Measurements from ENCODE around the gene SMIM21. TPM values are rescaled to one million over a fixed set of nuclear protein-coding genes. Genes with fewer than 3 reads are reported as not detected.

Gene SMIM21
- total and polyA plus RNA-seq, 2 of the 8 experiments (the other 6 are each of a cell fraction or from before 2014, with no cell fraction given) = not detected

DNA sequence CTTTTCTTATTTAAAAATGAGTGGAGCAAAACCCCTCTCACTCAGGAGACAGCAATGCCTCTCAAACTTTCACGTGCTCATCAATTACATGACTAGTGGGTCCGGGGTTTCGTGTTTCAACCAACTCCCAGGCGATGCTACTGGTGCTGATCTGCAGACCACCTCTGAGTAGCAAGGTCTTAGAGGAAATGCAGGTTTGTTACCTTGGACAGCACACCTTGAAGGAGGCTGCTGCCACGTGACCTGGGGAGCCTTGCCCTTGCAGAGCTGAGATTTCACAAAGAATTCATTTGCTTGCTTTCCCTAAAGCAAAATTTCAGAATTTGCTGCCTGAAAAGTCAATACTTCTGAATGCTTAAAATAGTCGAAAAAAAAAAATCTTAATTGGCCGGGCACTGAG, 32.4 kb downstream of the SMIM21 start (continued):
- TF ChIP-seq, protein P1, sequence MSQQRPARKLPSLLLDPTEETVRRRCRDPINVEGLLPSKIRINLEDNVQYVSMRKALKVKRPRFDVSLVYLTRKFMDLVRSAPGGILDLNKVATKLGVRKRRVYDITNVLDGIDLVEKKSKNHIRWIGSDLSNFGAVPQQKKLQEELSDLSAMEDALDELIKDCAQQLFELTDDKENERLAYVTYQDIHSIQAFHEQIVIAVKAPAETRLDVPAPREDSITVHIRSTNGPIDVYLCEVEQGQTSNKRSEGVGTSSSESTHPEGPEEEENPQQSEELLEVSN (IDR thresholded peaks at IDR 0.05) = no peak
- TF ChIP-seq POU5F1 (IDR thresholded peaks at IDR 0.05; ENCODE audit: low read depth, low read length) (no peak), POLR2AphosphoS5 (IDR thresholded peaks at IDR 0.05; ENCODE audit: low read depth, low read length) (no peak), SP2 (IDR thresholded peaks at IDR 0.05; ENCODE audit: low read length) (no peak), EZH2 (IDR thresholded peaks at IDR 0.05; ENCODE audit: low read depth, low read length, severe bottlenecking) (no peak)
